ENCODE results near the gene PPARGC1A. TPM values are rescaled to one million over a fixed set of nuclear protein-coding genes. Genes with fewer than 3 reads are reported as not detected.

The PPARGC1A gene, protein sequence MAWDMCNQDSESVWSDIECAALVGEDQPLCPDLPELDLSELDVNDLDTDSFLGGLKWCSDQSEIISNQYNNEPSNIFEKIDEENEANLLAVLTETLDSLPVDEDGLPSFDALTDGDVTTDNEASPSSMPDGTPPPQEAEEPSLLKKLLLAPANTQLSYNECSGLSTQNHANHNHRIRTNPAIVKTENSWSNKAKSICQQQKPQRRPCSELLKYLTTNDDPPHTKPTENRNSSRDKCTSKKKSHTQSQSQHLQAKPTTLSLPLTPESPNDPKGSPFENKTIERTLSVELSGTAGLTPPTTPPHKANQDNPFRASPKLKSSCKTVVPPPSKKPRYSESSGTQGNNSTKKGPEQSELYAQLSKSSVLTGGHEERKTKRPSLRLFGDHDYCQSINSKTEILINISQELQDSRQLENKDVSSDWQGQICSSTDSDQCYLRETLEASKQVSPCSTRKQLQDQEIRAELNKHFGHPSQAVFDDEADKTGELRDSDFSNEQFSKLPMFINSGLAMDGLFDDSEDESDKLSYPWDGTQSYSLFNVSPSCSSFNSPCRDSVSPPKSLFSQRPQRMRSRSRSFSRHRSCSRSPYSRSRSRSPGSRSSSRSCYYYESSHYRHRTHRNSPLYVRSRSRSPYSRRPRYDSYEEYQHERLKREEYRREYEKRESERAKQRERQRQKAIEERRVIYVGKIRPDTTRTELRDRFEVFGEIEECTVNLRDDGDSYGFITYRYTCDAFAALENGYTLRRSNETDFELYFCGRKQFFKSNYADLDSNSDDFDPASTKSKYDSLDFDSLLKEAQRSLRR
- total RNA-seq, result 0.05 TPM in 1 of 2 replicates, not detected in the other

DNA sequence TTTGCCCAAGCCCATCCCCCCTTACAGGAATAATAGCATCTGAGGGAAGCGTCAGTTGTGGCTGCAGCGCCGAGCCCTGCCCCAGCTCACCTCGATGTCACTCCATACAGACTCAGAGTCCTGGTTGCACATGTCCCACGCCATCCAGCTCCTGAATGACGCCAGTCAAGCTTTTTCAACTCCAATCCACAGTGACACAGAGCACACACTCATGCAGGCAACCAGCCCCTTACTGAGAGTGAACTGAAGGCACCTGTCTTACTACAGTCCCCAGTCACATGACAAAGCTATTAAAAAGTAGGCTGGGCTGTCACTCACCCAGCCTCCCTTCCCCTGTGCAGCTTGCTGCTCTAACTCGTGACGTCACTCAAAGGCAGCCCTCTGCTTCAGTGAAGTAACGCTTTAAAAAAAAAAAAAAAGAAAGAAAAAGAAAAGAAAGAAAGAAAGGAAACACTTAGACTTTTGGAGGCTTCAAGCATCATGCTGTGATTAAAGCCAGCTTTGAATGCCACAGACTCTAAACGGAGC lies at the start of gene PPARGC1A:
Gene PPARGC1A, minus strand, starts transcription at position 234 of the 528 bp plus-strand sequence. Its CDS starts 90 bp downstream, at position 144.

